NCI-H82 treated with DMSO at 0.1 percent for 48 hours (cell line): ENCODE measurements around the gene SKAP1.

ENCODE experiments used
- DNase-seq: peaks from one replicate; lab custom pipeline; 2025; ENCODE audit not compliant: unreplicated experiment; lab: John Stamatoyannopoulos, UW

The SKAP1 gene

DNA sequence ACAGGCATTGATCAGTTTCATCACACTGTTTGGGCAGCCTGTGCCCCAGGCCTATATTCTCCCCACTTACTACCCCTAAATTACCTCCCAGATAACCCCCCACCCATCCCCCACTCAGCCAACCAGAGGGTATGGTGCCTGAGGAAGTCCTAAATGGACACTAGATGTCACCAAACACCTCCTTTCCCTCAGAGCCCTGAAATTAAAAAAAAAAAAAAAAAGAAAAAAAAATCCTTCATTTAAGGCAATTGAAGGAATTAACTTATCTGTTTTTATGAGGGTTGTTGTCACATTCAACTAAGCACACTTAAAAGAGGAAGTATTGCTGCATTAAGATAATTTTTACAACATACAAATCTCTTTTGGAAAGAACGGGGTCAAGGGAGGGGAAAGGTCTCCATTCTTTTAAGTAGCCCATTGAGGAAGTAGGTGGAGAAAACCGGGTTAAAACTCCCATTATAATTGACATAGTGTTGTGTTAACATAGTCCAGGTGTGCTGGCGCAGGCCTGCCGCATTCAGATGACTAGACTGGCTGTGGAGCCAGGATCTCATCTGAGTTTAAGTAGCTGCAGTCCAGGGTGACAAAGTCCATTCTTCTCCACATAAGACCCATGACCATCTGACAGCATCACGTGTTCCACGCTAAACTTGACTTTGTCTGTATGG, 276.2 kb downstream of the SKAP1 start:
- DNase-seq = peak; percentile 31

- DNase-seq = peak; percentile 68
Measured at GRCh38 chr17:48152289-48152688, 277.7 kb downstream of the SKAP1 start.

GRCh38 chr17:48151220-48151619, 278.8 kb downstream of the SKAP1 start:
- DNase-seq = no peak

- peak; percentile 63 for DNase-seq
Measured at GRCh38 chr17:48150597-48151001, 279.4 kb downstream of the SKAP1 start.

- no peak for DNase-seq
Measured at GRCh38 chr17:48149787-48150463, 280.1 kb downstream of the SKAP1 start.

DNA sequence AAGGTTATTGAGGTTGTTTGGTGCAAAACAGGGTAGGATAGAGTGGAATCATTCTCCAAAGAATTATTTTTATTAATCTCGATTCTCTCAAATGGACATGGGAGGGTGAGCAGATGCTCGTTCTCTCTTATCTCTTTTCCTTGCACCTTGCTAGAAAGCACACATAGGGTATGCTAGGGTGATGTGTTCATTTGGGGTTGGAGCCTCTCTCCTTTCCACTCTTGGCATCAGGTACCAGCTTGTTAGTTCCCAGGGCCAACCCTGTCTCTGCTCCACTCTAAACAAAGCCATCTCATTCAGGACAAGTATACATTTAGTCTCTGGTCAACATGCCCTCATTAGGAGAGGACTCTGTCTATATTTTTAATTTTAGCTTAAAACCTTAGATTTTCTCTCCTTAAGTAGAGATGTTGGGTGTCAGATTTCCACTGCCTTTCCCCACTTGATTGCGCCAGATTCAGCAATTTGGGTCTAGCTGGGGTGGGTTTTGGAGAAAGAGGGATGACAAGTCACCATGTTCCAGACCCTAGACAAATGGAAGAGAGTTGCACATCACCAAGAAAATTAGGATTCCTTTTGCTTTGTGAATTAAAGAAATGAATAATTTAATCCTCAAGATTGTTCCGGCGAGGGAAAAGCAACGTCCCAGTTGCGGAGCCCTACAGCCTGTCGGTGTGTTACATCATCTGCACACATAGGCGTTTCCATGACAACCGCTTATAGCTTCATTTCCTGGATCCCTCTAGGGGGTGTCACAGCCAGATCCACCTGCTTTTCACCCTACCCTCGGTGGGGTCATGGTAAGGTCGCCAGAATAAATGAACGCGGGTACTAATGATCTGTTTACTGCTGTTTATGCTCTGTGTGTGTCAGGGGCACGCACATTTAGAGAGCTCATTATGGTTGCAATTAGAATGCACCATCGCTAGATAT, 280.9 kb downstream of the SKAP1 start:
- peak; percentile 59 for DNase-seq

DNA sequence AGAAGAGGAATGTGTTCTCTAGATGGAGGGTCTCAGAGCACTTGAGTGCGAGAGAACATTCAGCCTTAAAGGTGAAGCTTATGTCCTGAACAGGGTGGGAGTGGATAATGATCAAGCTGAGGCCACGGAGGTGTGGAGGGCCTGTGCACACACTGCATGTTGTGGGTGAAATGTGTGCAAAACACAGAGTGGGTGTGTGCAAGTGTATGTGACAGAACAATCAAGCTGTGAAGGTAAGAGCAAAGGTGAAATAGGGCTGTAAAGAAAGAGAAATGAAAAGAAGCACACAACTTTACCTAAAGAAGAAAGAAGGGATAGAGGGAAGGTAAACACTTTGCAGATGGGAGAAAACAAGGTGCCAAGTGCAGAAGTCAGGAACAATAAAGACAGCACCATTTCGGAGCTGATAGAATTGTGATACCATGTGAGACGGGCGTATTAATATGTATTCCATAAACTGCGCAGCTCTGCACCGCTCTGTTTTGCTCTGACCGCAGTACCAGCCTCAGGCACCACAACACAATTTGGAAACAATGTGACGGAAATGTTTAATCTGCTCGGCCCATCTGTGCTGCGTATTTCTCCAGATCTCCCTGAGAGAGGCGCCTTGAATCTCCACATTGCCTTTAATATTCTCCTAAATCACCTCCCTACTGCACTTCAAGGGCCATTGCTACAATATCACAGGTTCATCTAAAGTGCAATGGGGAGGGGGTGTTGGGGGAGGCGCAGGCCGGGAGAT, 281.8 kb downstream of the SKAP1 start:
- peak; percentile 70 for DNase-seq

DNA sequence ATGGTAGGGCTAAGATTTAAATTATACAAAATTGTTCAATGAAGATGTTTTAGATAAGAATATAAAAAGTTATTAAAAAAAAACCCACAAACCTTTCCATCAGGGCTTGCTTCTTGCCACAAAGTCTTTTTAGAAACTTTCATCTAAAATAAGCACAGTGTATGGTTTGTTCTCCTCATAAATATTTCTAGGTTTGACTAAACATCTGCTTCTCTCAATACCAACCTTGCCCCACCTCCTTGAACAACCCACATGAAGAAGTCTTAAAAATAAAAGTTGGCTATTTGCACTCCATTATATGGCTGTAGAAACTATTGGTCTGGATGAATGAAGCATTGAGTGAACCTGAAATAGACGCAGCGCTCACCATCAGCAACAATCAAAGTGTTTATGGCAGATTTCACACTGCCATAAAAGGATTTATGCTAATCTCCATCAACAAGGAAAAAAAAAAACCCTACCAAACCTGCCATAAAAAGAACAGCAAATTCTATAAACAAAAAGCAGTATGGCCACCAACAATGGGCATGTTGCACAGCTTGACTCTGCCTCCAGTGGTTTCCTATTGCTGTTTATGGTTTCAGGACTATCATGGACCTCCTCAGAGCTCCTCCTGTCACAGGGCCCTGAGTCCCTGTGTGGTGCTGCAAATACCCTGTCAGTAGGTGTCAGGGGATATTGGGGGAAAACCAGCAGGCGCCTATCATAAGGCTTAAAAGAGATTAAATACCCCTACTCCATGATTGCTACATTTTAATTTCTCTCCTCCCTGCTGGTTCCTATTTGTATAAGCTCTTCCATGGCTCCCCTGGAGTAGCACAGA, 284.8 kb downstream of the SKAP1 start:
- DNase-seq = peak; percentile 56

GRCh38 chr17:48144231-48144630, 285.8 kb downstream of the SKAP1 start:
- no peak for DNase-seq

DNA sequence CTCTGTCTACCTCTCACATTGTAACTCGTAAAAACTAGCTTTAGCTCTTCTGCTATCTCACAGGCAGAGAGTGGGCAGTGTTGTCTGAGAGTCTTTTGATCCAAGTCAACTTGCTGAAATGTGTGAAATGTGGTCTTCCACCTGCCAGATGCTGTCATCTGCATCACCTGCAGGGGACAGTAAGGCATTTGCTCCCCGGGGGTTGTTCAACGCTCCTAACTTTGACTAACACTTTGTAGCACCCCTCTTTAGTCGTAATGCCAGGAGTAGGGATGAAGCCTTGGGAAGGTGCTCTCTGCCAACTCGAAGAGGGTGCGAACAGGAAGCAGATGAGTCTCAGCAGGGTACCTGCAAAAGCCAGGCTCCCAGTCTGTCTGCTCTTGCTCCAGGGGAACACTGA, 286.4 kb downstream of the SKAP1 start:
- DNase-seq = no peak

- DNase-seq = no peak
Measured at GRCh38 chr17:48139944-48140343, 290.1 kb downstream of the SKAP1 start.

DNA sequence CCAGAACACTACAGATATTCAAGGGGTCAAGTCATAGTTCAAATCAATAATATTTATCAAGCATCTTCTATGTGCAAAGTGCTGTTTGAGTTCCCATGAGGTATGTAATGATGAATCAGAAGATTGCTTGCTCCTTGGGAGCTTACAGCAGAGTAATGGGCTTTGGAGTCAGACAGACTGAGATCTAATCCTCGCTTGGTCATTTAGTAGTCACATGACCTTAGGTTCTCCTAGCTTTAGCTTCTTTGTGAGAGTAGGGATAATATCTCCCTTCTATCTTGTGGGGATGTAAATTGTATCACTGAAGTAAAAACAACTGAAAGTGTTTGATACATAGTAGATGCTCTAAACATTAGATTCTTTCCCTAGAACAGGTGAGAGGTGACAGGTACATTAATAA, 292.4 kb downstream of the SKAP1 start:
- peak; percentile 87 for DNase-seq

- no peak for DNase-seq
Measured at GRCh38 chr17:48134912-48135480, 295.0 kb downstream of the SKAP1 start.

GRCh38 chr17:48132385-48132784, 297.6 kb downstream of the SKAP1 start:
- DNase-seq = no peak

DNA sequence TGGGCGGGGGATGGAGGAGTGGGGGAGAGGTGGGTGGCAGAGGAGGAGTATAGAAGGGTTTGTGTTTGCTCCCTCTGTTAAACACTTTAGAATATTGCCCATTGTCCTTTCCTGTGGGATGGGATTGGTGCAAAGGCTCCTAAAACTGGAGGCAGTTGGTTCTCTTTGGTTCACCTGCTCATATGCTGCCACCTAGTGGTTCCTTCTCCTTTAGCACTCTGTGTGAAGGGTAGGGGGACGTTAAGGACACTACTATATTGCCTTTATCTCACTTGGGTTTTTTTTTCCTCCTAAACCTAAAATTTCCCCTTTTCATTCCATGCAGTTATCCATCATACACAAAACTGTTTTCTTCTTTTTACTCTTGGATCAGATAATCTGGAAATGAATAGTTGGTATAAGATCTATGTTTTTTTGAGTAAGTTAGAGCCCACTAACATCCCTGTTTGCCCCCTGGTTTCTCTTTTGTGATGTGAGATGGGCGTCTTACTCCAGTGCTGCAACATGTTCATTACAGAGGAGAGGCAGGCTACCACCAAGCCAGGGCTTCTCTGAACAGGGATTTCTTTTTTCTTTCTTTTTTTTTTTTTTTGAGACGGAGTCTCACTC, 298.7 kb downstream of the SKAP1 start:
- DNase-seq = peak; percentile 81

DNA sequence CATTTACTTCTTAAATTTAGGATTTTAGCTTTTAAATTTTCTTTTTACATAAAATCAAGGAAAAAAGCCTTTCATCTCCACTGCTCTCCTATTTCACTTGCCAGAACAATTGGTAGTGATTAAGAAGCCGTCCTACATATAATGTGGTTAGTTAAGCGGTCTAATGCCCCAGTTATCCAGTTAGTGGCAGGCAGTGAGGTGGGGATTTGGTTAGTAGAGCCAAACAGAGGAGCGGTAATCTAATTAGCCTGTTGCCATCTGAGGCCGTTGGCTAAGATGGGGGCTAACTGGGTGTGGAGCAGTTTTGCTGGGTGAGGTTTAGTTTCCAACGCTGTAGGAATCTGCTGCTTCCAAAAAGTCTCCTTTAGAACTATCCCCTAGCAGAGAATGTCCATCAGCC, 300.0 kb downstream of the SKAP1 start:
- peak; percentile 99 for DNase-seq

GRCh38 chr17:48128400-48128799, 301.6 kb downstream of the SKAP1 start:
- DNase-seq = peak; percentile 90

DNA sequence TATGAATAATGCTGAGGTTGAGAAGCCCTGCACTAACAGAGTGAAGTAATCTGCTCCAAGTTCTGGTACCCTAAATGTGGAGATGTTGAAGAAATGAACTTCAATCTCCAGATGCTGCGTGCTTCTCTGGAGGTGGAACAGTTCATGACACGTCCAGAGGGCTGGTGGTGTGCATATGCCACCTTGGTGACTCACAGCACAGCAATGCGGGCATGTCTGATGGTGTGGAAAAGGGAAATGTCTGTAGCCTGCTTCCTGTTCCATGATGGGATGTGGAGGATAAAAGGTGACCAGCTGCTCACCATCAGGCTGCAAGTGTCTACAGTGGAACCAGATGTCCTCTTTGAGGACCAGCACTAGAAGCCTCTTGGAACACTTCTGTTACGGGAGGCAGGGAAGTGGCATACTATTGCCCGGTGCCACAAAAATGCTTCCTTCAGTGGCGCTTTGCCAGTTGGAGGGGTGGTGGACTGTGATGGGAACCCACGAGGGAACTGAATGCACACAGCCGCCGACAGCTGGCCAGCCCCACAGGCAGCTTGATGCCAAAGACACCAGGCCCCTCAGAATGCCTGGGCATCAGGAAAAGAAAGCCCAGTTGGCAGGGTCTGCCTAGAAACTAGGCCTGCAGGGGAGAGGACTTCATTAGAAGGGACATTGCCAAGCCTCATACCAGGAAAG, 302.5 kb downstream of the SKAP1 start:
- peak; percentile 32 for DNase-seq

GRCh38 chr17:48126532-48126850, 303.5 kb downstream of the SKAP1 start:
- DNase-seq = no peak
